Gastrocnemius medialis (tissue), 4 donors: ENCODE results near the gene ROR1.

Source experiments
- POLR2A ChIP-seq, 2 donors: fragments of 450-650 bp; IDR thresholded peaks; one replicate each; pipeline ENCODE4 v1.6.1; 2017; ENCODE audit warnings: antibody characterized with exemption in 2 of 2, mild to moderate bottlenecking in 2 of 2, moderate library complexity in 2 of 2
- TF ChIP-seq, protein P1 (sequence below), 5 experiments: fragments of 450-650 bp in 3 of 5; fragments of 200-600 bp in 2 of 5; sonication (generic) in 2 of 5; IDR thresholded peaks in 4 of 5; conservative IDR thresholded peaks in 1 of 5; 1 replicate in 4 of 5; 2 replicates in 1 of 5; pipeline ENCODE4 v1.5.1; 2016 to 2019; ENCODE audit warnings: antibody characterized with exemption in 5 of 5, mild to moderate bottlenecking in 3 of 5, moderate library complexity in 3 of 5

DNA sequence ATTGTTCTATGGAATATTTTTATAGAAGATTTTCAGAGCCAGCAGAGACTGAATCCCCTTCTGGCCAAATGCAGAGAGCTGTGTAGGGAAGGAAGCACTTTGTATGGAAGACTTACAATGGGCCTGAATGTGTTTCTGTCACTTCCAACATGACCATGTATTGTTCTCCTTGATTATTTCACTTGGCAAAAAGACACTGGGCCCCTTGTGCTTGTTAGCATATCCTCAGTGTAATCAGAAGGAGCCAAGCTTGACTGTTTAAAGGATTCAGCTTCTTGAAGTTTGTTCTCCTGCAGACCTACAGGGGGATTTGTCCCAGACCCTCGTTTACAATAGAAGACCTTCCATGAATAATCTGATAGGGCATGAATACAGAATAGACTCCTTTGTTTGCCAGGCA lies 381.5 kb downstream of the ROR1 start:
- TF ChIP-seq, protein P1, sequence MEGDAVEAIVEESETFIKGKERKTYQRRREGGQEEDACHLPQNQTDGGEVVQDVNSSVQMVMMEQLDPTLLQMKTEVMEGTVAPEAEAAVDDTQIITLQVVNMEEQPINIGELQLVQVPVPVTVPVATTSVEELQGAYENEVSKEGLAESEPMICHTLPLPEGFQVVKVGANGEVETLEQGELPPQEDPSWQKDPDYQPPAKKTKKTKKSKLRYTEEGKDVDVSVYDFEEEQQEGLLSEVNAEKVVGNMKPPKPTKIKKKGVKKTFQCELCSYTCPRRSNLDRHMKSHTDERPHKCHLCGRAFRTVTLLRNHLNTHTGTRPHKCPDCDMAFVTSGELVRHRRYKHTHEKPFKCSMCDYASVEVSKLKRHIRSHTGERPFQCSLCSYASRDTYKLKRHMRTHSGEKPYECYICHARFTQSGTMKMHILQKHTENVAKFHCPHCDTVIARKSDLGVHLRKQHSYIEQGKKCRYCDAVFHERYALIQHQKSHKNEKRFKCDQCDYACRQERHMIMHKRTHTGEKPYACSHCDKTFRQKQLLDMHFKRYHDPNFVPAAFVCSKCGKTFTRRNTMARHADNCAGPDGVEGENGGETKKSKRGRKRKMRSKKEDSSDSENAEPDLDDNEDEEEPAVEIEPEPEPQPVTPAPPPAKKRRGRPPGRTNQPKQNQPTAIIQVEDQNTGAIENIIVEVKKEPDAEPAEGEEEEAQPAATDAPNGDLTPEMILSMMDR (IDR thresholded peaks at IDR 0.05 in 4 of 5, conservative IDR thresholded peaks at IDR 0.05 in 1 of 5): no peak
- no peak for TF ChIP-seq POLR2A (IDR thresholded peaks at IDR 0.05)
